Duodenal mucosa (tissue), 2 donors: ENCODE data around the gene CAPN13.
"Not testable (repeated sequence)": the region's sequence is repeated elsewhere in the genome, so short reads cannot be mapped to it uniquely, and the experiment has no call there.

Source experiments
- H3K27ac ChIP-seq: one replicate; pipeline ENCODE4 v1.7.0; 2013; ENCODE audit warnings: low read depth, low read length
- H3K27me3 ChIP-seq, 2 donors: one replicate each; pipeline ENCODE4 v1.7.0; 2013; ENCODE audit warnings: low read length in 2 of 2, control low read depth in 1 of 2; ENCODE audit not compliant: insufficient read depth in 2 of 2, control insufficient read depth in 1 of 2
- H3K36me3 ChIP-seq, 2 donors: one replicate each; pipeline ENCODE4 v1.7.0; 2013; ENCODE audit warnings: low read length in 2 of 2, control low read depth in 1 of 2; ENCODE audit not compliant: insufficient read depth in 2 of 2, control insufficient read depth in 1 of 2
- H3K4me1 ChIP-seq, 2 donors: one replicate each; pipeline ENCODE4 v1.7.0; 2013; ENCODE audit warnings: low read length in 2 of 2, control low read depth in 1 of 2; ENCODE audit not compliant: insufficient read depth in 2 of 2, control insufficient read depth in 1 of 2
- H3K4me3 ChIP-seq, 2 donors: one replicate each; pipeline ENCODE4 v1.7.0; 2013; ENCODE audit warnings: low read length in 2 of 2, low read depth in 1 of 2
- H3K9ac ChIP-seq, 2 donors: one replicate each; pipeline ENCODE4 v1.7.0; 2013; ENCODE audit warnings: low read length in 2 of 2, low read depth in 1 of 2
- H3K9me3 ChIP-seq, 2 donors: one replicate each; pipeline ENCODE4 v1.7.0; 2013; ENCODE audit warnings: low read length in 2 of 2, control low read depth in 1 of 2; ENCODE audit not compliant: control insufficient read depth in 1 of 2

CAPN13 gene

DNA sequence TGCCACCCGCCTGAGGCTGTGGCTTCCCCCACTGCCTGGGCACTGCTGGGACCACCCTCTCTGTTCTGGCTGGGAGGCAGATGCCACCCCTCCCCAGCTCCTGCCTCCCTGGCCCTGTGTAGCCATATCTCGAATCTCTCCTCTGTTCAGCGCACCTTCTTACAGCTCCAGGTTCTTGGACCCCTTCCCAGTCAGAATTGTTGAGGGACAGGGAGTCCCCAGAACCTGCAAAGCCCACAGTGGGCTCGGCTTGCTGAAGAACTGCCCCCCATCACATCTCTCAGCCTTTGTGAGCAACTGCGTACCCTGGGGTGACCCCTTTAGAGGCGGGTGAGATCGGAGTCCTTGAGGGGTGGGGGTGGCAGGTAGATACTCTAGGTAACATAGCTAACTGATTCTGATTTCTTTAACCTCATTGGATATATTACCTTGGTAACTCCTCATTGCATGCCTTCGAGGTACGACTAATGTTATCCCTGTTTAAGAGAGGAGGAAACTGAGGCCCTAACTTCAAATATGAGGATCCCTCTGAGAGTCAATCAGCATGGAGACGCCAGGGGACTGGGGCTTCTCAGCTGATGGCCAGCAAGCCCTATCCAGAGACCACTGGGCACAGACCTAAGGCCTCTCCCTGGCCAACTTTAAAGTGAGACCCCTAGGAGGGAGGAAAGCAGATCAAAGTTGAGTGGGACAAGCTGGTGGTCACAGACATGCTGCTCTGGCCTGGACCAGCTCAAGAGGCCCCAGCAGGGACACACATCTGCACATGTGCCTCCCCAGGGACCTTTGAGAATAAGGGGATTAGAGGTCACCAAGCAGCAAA lies 101.3 kb downstream of the CAPN13 start:
- H3K9ac ChIP-seq = no peak overlapping the region
- no peaks in the 10 kb centered on the region for H3K36me3 ChIP-seq
- H3K4me3 ChIP-seq = no peak overlapping the region
- H3K27ac ChIP-seq = no peak overlapping the region
- no peaks in the 10 kb centered on the region for H3K4me1 ChIP-seq
- H3K27me3 ChIP-seq = no peaks in the 10 kb centered on the region
- peaks cover 2 to 17% of the 10 kb centered on the region in 2 donors for H3K9me3 ChIP-seq

DNA sequence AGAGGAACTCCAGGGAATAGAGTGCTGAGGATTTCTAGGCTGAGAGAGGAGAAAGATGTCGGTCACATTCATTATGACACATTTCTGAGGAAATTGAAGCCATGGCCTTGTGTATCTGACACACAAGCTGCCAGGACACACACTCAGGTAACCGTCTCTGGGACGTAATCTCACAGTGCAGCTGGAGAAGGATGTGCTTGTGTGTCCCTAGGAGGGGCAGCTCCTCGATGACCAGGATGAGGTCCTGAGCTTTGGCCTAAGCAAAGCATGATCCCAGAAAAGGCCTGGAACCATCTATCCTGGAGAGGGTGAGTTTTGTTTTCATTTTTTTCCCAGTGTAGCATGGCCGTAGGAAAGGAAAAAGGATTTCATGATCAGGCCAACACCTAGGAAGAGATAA lies 102.2 kb downstream of the CAPN13 start:
- Histone ChIP-seq H3K4me1 (no peaks in the 10 kb centered on the region), H3K36me3 (no peaks in the 10 kb centered on the region), H3K4me3 (no peak overlapping the region), H3K9me3 (peaks cover 2 to 21% of the 10 kb centered on the region in 2 donors), H3K27me3 (no peaks in the 10 kb centered on the region), H3K9ac (no peak overlapping the region), H3K27ac (no peak overlapping the region)

DNA sequence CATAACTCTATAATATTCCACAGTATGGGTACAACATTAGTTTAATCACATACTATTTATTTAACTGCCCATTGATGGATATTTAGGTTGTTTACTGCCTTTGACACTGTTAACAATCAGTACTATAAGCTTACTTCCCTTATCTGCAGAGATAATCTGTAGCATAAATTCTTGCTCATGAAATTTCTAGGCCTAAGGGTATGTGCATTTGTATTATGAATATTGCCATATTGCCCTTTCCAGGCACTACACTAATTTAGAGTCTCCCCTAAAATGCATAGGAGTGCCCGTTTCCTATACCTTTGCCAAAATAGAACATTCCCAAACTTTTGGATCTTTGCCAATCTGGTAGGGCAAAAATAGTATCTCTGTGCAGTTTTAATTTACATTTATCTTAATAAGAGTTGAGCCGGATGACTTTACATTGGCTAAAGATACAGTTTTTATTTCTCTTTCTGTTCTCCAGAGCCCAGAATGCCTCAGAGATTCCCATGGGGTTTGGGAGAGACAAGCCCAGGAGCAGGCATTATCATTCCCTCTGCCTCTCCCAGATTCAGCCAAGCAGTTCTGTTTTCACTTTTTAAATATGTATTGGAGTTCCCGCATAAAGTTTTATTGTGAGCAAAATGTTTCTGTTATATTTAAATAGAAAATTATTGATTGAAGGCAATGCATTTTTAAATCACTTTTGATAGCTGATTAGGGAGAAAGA lies 102.8 kb downstream of the CAPN13 start:
- H3K9me3 ChIP-seq = peaks cover 2 to 21% of the 10 kb centered on the region in 2 donors
- H3K4me3 ChIP-seq = no peak overlapping the region
- no peaks in the 10 kb centered on the region for H3K36me3 ChIP-seq
- H3K27me3 ChIP-seq = no peaks in the 10 kb centered on the region
- H3K4me1 ChIP-seq = no peaks in the 10 kb centered on the region
- no peak overlapping the region for H3K9ac ChIP-seq
- H3K27ac ChIP-seq = no peak overlapping the region

GRCh38 chr2:30702694-30703093 lies 104.6 kb downstream of the CAPN13 start:
- H3K27ac ChIP-seq = no peak overlapping the region
- no peak overlapping the region for H3K9ac ChIP-seq
- H3K36me3 ChIP-seq = no peaks in the 10 kb centered on the region
- H3K4me1 ChIP-seq = no peaks in the 10 kb centered on the region
- no peak overlapping the region for H3K4me3 ChIP-seq
- no peaks in the 10 kb centered on the region for H3K27me3 ChIP-seq
- H3K9me3 ChIP-seq = peaks cover 2 to 21% of the 10 kb centered on the region in 2 donors

GRCh38 chr2:30701782-30702181 lies 105.5 kb downstream of the CAPN13 start:
- H3K4me3 ChIP-seq = no peak overlapping the region
- no peaks in the 10 kb centered on the region for H3K27me3 ChIP-seq
- H3K27ac ChIP-seq = no peak overlapping the region
- H3K9ac ChIP-seq = no peak overlapping the region
- H3K9me3 ChIP-seq = peaks cover 2 to 21% of the 10 kb centered on the region in 2 donors
- no peaks in the 10 kb centered on the region for H3K4me1 ChIP-seq
- no peaks in the 10 kb centered on the region for H3K36me3 ChIP-seq

DNA sequence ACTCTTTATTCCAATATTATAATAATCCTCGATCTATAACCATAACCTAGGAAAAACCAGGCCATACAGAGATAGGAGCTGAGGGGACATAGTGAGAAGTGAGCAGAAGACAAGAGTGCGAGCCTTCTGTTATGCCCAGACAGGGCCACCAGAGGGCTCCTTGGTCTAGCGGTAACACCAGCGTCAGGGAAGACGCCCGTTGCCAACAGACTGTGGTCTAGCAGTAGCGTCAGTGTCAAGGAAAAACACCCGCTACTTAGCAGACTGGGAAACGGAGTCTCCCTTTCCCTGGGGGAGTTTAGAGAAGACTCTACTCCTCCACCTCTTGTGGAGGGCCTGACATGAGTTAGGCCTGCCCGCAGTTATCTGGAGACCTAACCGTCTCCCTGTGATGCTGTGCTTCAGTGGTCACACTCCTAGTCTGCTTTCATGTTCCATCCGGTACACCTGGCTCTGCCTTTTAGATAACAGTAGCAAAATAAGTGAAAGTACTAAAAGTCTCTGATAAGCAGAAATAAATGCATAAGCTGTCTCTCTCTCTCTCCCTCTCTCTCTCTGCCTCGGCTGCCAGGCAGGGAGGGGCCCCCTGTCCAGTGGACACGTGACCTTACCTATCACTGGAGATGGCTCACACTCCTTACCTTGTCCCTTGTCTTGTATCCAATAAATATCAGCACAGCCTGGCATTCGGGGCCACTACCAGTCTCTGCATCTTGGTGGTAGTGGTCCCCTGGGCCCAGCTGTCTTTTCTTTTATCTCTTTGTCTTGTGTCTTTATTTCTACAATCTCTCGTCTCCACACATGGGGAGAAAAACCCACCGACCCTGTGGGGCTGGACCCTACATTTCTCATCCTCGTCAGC lies 109.8 kb downstream of the CAPN13 start:
- not testable (repeated sequence) for H3K36me3 ChIP-seq, H3K9ac ChIP-seq, H3K27ac ChIP-seq

DNA sequence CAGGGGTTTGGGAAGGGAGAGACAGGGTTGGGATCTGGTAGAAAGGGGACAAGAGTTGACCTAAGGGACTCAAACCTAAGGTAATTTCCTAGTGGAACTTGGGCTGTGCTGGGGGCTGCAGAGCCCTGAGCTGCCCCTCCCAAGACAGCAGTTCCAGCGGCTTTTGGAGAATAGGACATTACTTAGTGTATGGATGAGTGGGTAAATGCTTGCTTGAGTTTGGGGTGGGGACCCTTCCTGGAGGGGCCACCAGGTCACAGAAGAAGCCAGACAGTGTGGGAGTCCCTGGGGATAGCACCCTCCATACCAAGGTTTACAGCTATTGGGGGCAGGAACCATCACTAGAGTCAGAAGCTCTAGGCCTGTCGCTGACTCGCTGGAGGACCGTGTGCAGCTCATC lies 111.5 kb downstream of the CAPN13 start:
- Histone ChIP-seq H3K27me3 (no peaks in the 10 kb centered on the region), H3K27ac (no peak overlapping the region), H3K9ac (no peak overlapping the region), H3K36me3 (no peaks in the 10 kb centered on the region), H3K4me1 (no peaks in the 10 kb centered on the region), H3K9me3 (peaks cover 0 to 3% of the 10 kb centered on the region in 2 donors), H3K4me3 (no peak overlapping the region)

More for the DNA sequence above, 109.8 kb downstream of the CAPN13 start:
- H3K27me3 ChIP-seq, H3K4me1 ChIP-seq, H3K4me3 ChIP-seq: not testable (repeated sequence)
- H3K9me3 ChIP-seq = peaks cover 0 to 18% of the 10 kb centered on the region in 2 donors

DNA sequence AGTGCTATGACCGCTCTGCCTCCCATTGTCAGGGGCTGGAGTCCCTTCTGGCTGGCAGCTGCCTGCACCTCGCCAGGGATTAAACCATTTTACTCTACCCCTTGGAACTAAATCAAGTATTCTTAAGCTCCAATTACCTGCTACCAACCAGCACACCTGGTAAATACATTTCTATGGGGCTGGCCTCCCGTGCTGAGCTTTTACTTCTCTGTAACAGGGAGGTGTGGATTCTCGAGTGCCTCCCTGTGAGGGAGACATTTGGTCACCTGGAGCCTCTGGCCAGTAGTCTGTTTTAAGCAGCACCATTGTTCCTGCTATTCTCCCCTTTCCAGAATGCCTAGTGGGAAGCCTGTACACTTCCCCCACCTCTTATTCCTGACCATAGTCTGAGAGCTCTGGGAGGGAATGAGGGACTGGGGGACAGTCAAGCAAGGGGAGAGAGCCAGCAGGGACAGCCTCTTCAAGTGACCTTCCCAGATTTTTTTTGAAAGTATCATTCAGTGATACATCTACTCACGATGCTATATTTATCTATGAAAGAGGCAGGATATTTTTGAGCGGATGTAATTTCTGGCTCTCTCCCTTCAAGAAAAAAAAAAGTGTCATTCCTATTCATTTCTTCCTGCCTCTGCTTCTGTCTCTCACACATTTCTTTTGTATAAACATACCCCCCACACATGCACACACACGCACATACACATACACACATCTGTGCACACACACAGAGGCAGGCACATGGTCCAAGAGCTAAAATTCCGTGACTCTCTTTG lies 112.8 kb downstream of the CAPN13 start:
- Histone ChIP-seq H3K27ac (no peak overlapping the region), H3K9me3 (no peaks in the 10 kb centered on the region), H3K4me1 (no peaks in the 10 kb centered on the region), H3K27me3 (no peaks in the 10 kb centered on the region), H3K4me3 (no peak overlapping the region), H3K36me3 (no peaks in the 10 kb centered on the region), H3K9ac (no peak overlapping the region)

DNA sequence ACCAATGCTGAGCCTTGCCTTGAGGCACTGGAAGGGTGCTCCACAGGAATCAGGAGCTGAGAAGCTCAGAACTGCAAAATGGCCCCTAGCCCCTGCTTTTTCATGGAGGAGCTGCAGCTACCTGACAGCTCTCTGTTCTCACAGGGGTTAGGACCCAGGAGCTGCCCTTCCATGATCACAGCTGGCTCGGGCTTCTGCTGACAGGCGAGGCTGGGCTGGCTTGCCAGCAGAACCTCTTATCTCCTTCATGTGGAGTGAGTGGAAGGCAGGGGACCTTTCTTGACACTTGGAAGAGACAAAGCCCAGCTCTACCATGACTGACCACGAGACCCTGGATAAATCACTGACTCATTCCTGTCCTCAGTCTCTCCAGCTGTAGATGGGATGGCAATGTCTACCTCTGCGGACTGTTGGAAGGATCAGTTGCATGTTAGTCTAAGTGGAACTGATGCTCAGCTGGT lies 113.4 kb downstream of the CAPN13 start:
- no peaks in the 10 kb centered on the region for H3K27me3 ChIP-seq

More for the DNA sequence above, 113.4 kb downstream of the CAPN13 start:
- Histone ChIP-seq H3K36me3 (no peaks in the 10 kb centered on the region), H3K9me3 (no peaks in the 10 kb centered on the region), H3K27ac (no peak overlapping the region), H3K4me3 (no peak overlapping the region), H3K9ac (no peak overlapping the region), H3K4me1 (no peaks in the 10 kb centered on the region)
